Spleen (tissue), 7 donors: Measurements from ENCODE around the gene B3GALT2.

ENCODE experiments used
- POLR2A ChIP-seq, 3 donors: fragments of 450-650 bp; IDR thresholded peaks; one replicate each; pipeline ENCODE4 v1.5.1; 2017; ENCODE audit warnings: antibody characterized with exemption in 3 of 3, mild to moderate bottlenecking in 1 of 3
- POLR2AphosphoS5 ChIP-seq, 3 donors: sonication (generic); formaldehyde crosslinking; IDR thresholded peaks; one replicate each; pipeline ENCODE4 v1.5.1; 2017; ENCODE audit warnings: antibody characterized with exemption in 3 of 3
- TF ChIP-seq, protein P1 (sequence below), 11 experiments: fragments of 200-600 bp in 7 of 11; fragments of 450-650 bp in 4 of 11; sonication (generic) in 4 of 11; IDR thresholded peaks in 8 of 11; conservative IDR thresholded peaks in 3 of 11; 1 replicate in 7 of 11; 2 replicates in 4 of 11; pipeline versions ENCODE4 v1.4.0 to v1.8.0; 2016 to 2021; ENCODE audit warnings: antibody characterized with exemption in 11 of 11, inconsistent platforms in 4 of 11, mild to moderate bottlenecking in 1 of 11
- donor health status: DM: no; HTN: no; CAD: no; lungs with moderate emphysema.
- donor health status: DM: no; HTN: no; CAD: no.
- donor health status: DM: no; HTN: no; CAD: no.

DNA sequence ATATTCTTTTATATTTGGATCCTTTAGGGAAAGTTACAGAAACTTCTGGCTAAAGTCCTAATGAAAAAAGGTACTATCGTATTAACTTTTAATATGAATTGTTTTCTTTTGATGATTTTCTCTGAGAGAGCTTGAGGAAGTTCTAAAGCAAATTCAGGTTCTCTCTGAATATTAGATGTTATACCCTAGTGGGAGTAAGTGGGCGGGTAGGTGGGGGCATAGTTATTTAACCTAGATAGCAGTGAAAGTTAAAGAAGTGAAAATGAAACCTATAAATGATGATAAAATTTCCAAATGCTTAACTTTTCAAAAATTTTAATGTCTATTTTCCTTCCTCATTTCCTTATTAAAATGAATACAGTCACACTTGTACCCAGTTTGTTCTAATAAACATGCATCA, 26.2 kb upstream of the B3GALT2 start:
- TF ChIP-seq, protein P1, sequence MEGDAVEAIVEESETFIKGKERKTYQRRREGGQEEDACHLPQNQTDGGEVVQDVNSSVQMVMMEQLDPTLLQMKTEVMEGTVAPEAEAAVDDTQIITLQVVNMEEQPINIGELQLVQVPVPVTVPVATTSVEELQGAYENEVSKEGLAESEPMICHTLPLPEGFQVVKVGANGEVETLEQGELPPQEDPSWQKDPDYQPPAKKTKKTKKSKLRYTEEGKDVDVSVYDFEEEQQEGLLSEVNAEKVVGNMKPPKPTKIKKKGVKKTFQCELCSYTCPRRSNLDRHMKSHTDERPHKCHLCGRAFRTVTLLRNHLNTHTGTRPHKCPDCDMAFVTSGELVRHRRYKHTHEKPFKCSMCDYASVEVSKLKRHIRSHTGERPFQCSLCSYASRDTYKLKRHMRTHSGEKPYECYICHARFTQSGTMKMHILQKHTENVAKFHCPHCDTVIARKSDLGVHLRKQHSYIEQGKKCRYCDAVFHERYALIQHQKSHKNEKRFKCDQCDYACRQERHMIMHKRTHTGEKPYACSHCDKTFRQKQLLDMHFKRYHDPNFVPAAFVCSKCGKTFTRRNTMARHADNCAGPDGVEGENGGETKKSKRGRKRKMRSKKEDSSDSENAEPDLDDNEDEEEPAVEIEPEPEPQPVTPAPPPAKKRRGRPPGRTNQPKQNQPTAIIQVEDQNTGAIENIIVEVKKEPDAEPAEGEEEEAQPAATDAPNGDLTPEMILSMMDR (IDR thresholded peaks at IDR 0.05 in 8 of 11, conservative IDR thresholded peaks at IDR 0.05 in 3 of 11) = no peak
- TF ChIP-seq POLR2A (IDR thresholded peaks at IDR 0.05) = no peak
- no peak for TF ChIP-seq POLR2AphosphoS5 (IDR thresholded peaks at IDR 0.05)
